ENCODE data around the gene OGFOD3. TPM values are rescaled to one million over a fixed set of nuclear protein-coding genes. Genes with fewer than 3 reads are reported as not detected.

The OGFOD3 gene
- total and polyA plus RNA-seq, 8 donors, result 22.7 to 37.9 (median 27.3) TPM

DNA sequence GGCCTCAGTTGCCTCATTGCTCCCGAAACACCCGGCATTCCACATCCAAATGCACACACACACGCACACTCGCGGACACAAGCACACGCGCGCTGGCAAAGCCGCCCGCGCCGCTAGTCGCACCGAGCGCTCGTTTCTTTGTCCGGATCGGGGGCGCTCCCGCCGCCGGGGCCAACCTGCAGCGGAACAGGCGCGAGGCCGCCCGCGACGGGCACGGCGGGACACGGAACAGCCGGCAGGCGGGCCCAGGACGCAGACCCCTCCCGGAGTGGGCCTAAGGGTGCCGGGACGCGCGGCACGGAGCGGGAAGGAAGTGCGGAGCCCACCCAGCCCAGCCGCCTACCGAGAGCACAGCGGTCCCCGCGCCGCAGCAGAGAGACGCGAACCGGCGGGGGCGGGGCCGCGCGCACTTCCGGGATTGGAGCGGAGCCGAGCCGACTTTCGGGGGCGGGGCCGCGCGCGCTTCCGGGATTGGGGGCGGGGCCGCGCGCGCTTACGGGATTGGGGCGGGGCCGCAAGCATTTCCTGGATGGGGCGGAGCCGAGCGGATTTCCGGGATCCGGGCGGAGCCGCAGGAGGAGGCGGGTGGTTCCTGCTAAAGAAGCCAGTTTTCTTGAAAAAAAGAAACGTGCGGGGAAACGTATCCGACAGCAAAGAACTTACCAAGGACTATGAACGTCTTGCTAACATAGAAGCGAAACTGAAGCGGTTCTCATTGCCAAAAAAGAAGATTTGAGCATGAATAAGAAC is 32.1 kb upstream of the OGFOD3 start, which contains the start of gene CYBC1:
CYBC1 (minus strand) TSS at position 396 of the 750 bp plus-strand sequence. CDS start 1,498 bp downstream, outside the sequence.
- Histone ChIP-seq H3K27me3 (no peaks in the 10 kb centered on the region), H3K27ac (peak within 1 kb of the TSS; percentile 88 to 93), H3K36me3 (peaks cover 0 to 19% of the 10 kb centered on the region in 2 donors), H3K4me1 (peaks cover 13 to 61% of the 10 kb centered on the region in 2 donors), H3K9me3 (no peaks in the 10 kb centered on the region), H3K4me3 (peak within 1 kb of the TSS; percentile 91 to 93)
- ATAC-seq (peak; percentile 96), DNase-seq (peak; percentile 89 to 98 (median 94))
- TF ChIP-seq, protein P1, sequence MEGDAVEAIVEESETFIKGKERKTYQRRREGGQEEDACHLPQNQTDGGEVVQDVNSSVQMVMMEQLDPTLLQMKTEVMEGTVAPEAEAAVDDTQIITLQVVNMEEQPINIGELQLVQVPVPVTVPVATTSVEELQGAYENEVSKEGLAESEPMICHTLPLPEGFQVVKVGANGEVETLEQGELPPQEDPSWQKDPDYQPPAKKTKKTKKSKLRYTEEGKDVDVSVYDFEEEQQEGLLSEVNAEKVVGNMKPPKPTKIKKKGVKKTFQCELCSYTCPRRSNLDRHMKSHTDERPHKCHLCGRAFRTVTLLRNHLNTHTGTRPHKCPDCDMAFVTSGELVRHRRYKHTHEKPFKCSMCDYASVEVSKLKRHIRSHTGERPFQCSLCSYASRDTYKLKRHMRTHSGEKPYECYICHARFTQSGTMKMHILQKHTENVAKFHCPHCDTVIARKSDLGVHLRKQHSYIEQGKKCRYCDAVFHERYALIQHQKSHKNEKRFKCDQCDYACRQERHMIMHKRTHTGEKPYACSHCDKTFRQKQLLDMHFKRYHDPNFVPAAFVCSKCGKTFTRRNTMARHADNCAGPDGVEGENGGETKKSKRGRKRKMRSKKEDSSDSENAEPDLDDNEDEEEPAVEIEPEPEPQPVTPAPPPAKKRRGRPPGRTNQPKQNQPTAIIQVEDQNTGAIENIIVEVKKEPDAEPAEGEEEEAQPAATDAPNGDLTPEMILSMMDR (IDR thresholded peaks at IDR 0.05), result no peak
- intact Hi-C loops (cut with DNase I), result no loop called here

DNA sequence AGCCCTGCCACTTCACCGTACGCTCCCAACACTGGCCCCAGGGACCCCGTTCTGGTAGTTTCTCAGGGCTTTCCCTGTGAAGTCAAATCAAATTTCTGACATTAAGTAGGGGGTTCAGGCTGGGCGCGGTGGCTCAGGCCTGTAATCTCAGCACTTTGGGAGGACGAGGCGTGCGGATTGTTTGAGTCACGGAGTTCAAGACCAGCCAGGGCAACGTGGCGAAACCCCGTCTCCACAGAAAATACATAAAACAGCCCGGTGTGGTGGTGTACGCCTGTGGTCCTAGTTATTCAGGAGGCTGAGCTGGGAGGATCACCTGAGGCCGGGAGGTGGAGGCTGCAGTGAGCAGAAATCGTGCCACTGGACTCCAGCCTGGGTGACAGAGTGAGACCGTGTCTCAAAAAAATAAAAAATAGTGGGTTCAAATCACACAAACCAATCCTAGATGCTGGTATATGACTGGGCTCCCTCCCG is 31.5 kb upstream of the OGFOD3 start:
- intact Hi-C loops (cut with DNase I), result no loop called here
- no peak for DNase-seq
- H3K4me1 ChIP-seq, result peaks cover 16 to 67% of the 10 kb centered on the region in 2 donors

DNA sequence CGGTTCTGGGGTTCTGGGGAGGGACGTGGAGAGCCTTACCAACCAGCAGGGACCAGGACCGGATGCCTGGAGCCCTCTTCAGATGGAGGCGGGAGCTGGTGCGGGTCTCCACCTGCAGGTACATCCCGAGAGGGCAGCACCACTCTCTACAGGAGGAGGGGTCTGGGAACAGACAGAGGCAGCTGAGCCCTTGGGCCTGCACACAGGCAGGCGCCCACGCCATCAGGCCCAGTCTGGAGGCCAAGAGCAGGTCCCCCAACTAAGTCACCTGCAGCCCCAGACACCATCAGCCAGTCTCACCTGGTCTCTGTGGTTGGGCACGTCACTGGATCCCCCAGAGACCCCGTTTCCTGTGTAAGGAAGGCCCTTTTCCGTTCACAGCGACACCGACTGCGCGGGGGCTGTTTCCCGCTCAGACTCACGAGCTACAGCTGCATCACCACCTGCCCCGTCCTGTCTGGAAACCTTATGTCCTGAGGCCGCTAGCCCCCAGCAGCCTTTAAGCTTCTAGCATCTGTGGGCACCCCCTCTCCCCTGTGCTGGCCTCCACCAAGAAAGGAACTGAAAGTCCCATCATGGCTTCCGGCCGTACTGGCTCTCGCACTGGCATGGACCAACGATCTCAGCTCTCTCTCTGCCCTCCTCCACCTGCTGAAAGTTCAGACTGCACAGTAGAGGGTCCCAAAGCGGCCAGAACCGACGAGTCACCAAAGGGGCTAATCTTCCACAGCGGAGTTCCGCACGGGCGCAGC is 30.9 kb upstream of the OGFOD3 start:
- Histone ChIP-seq H3K9me3 (no peaks in the 10 kb centered on the region), H3K27ac (peak overlapping the region; percentile 88 to 93), H3K4me1 (peaks cover 16 to 68% of the 10 kb centered on the region in 2 donors), H3K27me3 (no peaks in the 10 kb centered on the region), H3K36me3 (peaks cover 0 to 31% of the 10 kb centered on the region in 2 donors), H3K4me3 (peak overlapping the region; percentile 91 to 93)
- ATAC-seq, result peak; percentile 2
- no peak for DNase-seq
- TF ChIP-seq, protein P1 (IDR thresholded peaks at IDR 0.05), result no peak
- intact Hi-C loops (cut with DNase I), result no loop called here

More for the DNA sequence above, 31.5 kb upstream of the OGFOD3 start:
- Histone ChIP-seq H3K4me3 (peak overlapping the region; percentile 91 to 93), H3K9me3 (no peaks in the 10 kb centered on the region), H3K36me3 (peaks cover 0 to 25% of the 10 kb centered on the region in 2 donors), H3K27me3 (no peaks in the 10 kb centered on the region), H3K27ac (peak overlapping the region; percentile 88 to 93)
- ATAC-seq, result no peak
- TF ChIP-seq, protein P1 (IDR thresholded peaks at IDR 0.05), result no peak

DNA sequence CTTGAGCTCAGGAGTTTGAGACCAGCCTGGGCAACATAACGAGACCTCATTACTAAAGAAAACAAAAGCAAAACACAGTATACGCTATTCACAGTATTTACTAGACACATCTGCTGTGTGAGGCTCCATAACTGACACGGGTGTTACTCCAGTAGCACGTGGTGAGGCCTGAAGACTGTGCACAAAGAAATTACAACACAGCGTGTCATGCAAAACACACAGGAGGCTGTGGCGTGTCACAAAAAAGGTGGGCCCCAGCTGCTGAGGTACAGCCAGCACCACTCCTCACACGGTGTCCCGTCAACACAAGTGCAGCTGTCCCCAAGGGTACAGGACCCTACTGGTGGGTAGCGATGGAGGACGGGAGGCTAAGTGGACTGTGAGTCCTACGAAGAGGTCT is 29.5 kb upstream of the OGFOD3 start:
- intact Hi-C loops (cut with DNase I), result no loop called here
- no peaks in the 10 kb centered on the region for H3K9me3 ChIP-seq
- DNase-seq (no peak), ATAC-seq (no peak)
- TF ChIP-seq, protein P1 (IDR thresholded peaks at IDR 0.05), result no peak
- H3K36me3 ChIP-seq, result peaks cover 0 to 45% of the 10 kb centered on the region in 2 donors
- H3K4me3 ChIP-seq, result no peak overlapping the region
- peaks cover 16 to 66% of the 10 kb centered on the region in 2 donors for H3K4me1 ChIP-seq
- H3K27ac ChIP-seq, result no peak overlapping the region
- no peaks in the 10 kb centered on the region for H3K27me3 ChIP-seq

DNA sequence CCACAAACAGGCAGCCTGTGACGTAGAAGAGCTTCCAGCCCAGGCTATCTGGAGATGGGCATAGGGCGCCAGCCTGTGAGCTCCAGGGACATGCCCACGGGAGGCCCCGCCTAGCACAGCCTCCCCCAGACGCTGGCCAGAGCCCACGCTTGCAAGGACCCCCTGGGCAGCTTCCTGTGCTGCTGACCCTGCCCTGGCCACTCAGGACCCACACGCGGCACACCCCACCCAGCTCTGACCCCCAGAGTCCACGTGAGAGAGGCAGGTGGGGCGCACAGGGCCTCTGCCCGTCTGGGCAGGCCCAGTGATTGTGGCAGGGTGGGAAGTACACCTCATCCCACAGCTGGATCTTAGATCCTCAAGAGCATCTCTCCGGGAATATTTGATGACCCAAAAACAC is 28.3 kb upstream of the OGFOD3 start:
- intact Hi-C loops (cut with DNase I), result no loop called here
- Histone ChIP-seq H3K36me3 (peaks cover 0 to 57% of the 10 kb centered on the region in 2 donors), H3K27ac (no peak overlapping the region), H3K9me3 (no peaks in the 10 kb centered on the region), H3K27me3 (no peaks in the 10 kb centered on the region), H3K4me1 (peaks cover 16 to 59% of the 10 kb centered on the region in 2 donors), H3K4me3 (no peak overlapping the region)
- TF ChIP-seq, protein P1 (IDR thresholded peaks at IDR 0.05), result no peak
- DNase-seq (no peak), ATAC-seq (no peak)

Measured in left lung (tissue), 10 donors.